Transverse colon (tissue), 4 donors: ENCODE measurements around the gene TRPM3. TPM values are rescaled to one million over a fixed set of nuclear protein-coding genes. Genes with fewer than 3 reads are reported as not detected.

Experiments
- DNase-seq: peaks from one replicate; pipeline ENCODE4 v3.0.0-alpha.2; 2019
- H3K27ac ChIP-seq, 4 donors: fragments of 200-600 bp; sonication (generic); 2 replicates each; pipeline ENCODE4 v1.5.1; 2016 to 2018; ENCODE audit warnings: inconsistent platforms in 4 of 4
- H3K27me3 ChIP-seq: fragments of 200-600 bp; sonication (generic); 2 replicates; pipeline ENCODE4 v1.5.1; 2017; ENCODE audit warnings: inconsistent platforms
- H3K36me3 ChIP-seq, 4 donors: fragments of 200-600 bp; sonication (generic); 2 replicates each; pipeline ENCODE4 v1.5.1; 2017 to 2019; ENCODE audit warnings: inconsistent platforms in 4 of 4
- H3K4me1 ChIP-seq, 4 donors: fragments of 200-600 bp; sonication (generic); 2 replicates each; pipeline ENCODE4 v1.5.1; 2017 to 2020; ENCODE audit warnings: inconsistent platforms in 4 of 4
- H3K4me3 ChIP-seq, 4 donors: fragments of 200-600 bp; sonication (generic); 1 replicate in 1 of 4; 2 replicates in 3 of 4; pipeline versions ENCODE4 v1.5.1 to v1.6.1; 2017 to 2019; ENCODE audit warnings: inconsistent platforms in 4 of 4
- H3K9me3 ChIP-seq, 2 donors: fragments of 200-600 bp; sonication (generic); 2 replicates each; pipeline ENCODE4 v1.5.1; 2017 to 2019; ENCODE audit warnings: inconsistent platforms in 2 of 2
- EP300 ChIP-seq: sonication (generic); formaldehyde crosslinking; IDR thresholded peaks from one replicate; pipeline ENCODE4 v1.6.1; 2017; ENCODE audit warnings: antibody characterized with exemption, low read depth
- POLR2A ChIP-seq: fragments of 450-650 bp; IDR thresholded peaks from one replicate; pipeline ENCODE4 v1.6.1; 2016; ENCODE audit warnings: antibody characterized with exemption, mild to moderate bottlenecking, moderate library complexity
- POLR2AphosphoS5 ChIP-seq, 3 donors: sonication (generic); formaldehyde crosslinking; IDR thresholded peaks; one replicate each; pipeline ENCODE4 v1.6.1; 2016; ENCODE audit warnings: antibody characterized with exemption in 3 of 3
- WGBS, 2 donors: methylation state at CpG; one replicate each; pipeline ENCODE4 v1.1.5; 2018; ENCODE audit warnings: low coverage in 1 of 2; 5-methylcytosine and 5-hydroxymethylcytosine counted together
- in situ Hi-C, 4 donors: fragments of 200-750 bp; cut with MboI; loops; one replicate each; pipeline versions ENCODE4 v1.15.0 to v1.15.1; 2017; ENCODE audit warnings: low sequenced_read_pairs in 3 of 4, low pct_ligation_motif_present in 1 of 4, low pct_unique_long_range_greater_than_20kb in 1 of 4
- intact Hi-C: fragments of 100-400 bp; cut with DNase I; formaldehyde crosslinking; loops from one replicate; pipeline ENCODE4 v1.15.1; 2023; ENCODE audit warnings: low total_unique reads
- total RNA-seq, 4 donors: library from RNA; depleted of rRNA; stranded (reverse); fragments of >200 nt; gene quantifications; one replicate each; pipeline ENCODE4 v1.1.0, GENCODE V29; 2016
- TF ChIP-seq, protein P1 (sequence below), 5 experiments: fragments of 200-600 bp in 3 of 5; fragments of 450-650 bp in 2 of 5; sonication (generic) in 3 of 5; IDR thresholded peaks; 1 replicate in 2 of 5; 2 replicates in 3 of 5; pipeline ENCODE4 v1.5.1; 2016 to 2017; ENCODE audit warnings: antibody characterized with exemption in 5 of 5, inconsistent platforms in 3 of 5, mild to moderate bottlenecking in 2 of 5, moderate library complexity in 1 of 5

Gene TRPM3
- total RNA-seq, 4 donors from 2014 or later = 0.16 to 1.2 (median 0.32) TPM

DNA sequence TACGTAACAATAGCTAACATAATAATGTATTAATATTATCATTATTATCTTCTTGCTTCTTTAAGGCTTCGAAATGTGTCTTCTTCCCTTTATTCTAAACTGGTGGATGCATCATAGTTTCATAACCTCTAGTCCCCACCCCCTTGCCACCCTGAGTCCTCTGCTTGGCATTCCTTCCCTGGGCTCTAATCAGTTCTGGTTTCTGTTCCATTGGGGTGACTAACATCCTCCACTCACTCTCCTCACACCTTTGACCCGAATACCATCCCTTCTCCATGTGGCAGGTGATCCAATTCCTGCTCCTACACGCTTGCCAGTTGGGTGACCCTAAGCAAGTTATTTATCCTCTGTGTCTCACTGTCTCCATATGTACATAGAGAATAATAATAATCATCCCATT, 286.1 kb downstream of the TRPM3 start:
- 72 to 77% methylated on average over 4 of the region's 4 CpGs for WGBS, 2 donors
- Histone ChIP-seq H3K27ac (no peak overlapping the region), H3K27me3 (no peaks in the 10 kb centered on the region), H3K9me3 (no peaks in the 10 kb centered on the region), H3K36me3 (no peaks in the 10 kb centered on the region), H3K4me3 (no peak overlapping the region), H3K4me1 (no peaks in the 10 kb centered on the region)
- TF ChIP-seq EP300 (no peak), POLR2A (no peak), POLR2AphosphoS5 (IDR thresholded peaks at IDR 0.05) (no peak)
- TF ChIP-seq, protein P1, sequence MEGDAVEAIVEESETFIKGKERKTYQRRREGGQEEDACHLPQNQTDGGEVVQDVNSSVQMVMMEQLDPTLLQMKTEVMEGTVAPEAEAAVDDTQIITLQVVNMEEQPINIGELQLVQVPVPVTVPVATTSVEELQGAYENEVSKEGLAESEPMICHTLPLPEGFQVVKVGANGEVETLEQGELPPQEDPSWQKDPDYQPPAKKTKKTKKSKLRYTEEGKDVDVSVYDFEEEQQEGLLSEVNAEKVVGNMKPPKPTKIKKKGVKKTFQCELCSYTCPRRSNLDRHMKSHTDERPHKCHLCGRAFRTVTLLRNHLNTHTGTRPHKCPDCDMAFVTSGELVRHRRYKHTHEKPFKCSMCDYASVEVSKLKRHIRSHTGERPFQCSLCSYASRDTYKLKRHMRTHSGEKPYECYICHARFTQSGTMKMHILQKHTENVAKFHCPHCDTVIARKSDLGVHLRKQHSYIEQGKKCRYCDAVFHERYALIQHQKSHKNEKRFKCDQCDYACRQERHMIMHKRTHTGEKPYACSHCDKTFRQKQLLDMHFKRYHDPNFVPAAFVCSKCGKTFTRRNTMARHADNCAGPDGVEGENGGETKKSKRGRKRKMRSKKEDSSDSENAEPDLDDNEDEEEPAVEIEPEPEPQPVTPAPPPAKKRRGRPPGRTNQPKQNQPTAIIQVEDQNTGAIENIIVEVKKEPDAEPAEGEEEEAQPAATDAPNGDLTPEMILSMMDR (IDR thresholded peaks at IDR 0.05) = no peak
- DNase-seq = no peak
- intact Hi-C loops = no loop called here
- in situ Hi-C loops = no loop called here

DNA sequence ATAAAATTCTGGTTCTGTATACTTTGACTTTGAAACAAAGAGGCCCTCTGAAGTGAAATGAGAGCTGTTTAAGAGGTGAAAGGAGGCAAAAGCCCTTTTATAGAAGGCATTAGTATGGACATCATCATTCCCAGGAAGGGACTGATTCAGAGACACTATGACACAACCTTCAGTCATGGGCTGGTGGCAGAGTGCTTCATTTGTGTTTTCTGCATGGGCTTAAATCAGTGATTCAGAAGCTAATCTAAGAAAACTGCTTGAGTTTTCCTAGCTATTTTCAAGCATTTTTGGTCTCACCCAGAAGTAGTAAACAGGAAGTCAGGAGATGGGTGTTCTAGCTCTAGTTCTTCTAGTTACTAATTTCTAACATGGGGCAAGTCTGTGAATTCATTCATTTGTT, 288.9 kb downstream of the TRPM3 start:
- Histone ChIP-seq H3K36me3 (no peaks in the 10 kb centered on the region), H3K27me3 (no peaks in the 10 kb centered on the region), H3K27ac (no peak overlapping the region), H3K9me3 (no peaks in the 10 kb centered on the region), H3K4me3 (no peak overlapping the region), H3K4me1 (no peaks in the 10 kb centered on the region)
- in situ Hi-C loops (no loop called here), intact Hi-C loops (no loop called here)
- no peak for DNase-seq
- TF ChIP-seq EP300 (no peak), POLR2A (no peak)
- TF ChIP-seq, protein P1 (IDR thresholded peaks at IDR 0.05) = no peak

DNA sequence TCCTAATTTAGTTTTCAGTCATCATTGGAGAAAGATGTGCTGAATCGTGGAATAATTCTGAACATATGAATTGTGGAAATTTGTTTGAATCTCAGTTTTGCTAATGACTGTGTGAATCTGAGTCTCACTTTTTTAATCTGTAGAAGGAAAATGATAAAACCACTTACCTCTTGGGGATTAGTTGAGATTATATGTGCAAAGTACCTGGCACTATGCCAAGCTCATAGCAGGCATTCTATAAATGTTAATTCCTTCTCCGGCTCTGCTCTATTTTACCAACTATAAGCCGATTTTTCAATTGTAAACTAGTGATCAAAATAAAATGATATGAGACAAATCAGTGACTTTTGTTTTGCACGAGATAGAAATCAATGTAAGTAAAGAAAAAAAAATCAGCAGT, 290.8 kb downstream of the TRPM3 start:
- in situ Hi-C loops = no loop called here
- Histone ChIP-seq H3K4me1 (no peaks in the 10 kb centered on the region), H3K27me3 (no peaks in the 10 kb centered on the region), H3K9me3 (no peaks in the 10 kb centered on the region), H3K36me3 (no peaks in the 10 kb centered on the region), H3K27ac (no peak overlapping the region), H3K4me3 (no peak overlapping the region)
- 59 to 65% methylated on average over 4 of the region's 4 CpGs for WGBS, 2 donors
- DNase-seq = no peak
- intact Hi-C loops = no loop called here
- TF ChIP-seq POLR2A (no peak), POLR2AphosphoS5 (IDR thresholded peaks at IDR 0.05) (no peak), EP300 (no peak)
- TF ChIP-seq, protein P1 (IDR thresholded peaks at IDR 0.05) = no peak

DNA sequence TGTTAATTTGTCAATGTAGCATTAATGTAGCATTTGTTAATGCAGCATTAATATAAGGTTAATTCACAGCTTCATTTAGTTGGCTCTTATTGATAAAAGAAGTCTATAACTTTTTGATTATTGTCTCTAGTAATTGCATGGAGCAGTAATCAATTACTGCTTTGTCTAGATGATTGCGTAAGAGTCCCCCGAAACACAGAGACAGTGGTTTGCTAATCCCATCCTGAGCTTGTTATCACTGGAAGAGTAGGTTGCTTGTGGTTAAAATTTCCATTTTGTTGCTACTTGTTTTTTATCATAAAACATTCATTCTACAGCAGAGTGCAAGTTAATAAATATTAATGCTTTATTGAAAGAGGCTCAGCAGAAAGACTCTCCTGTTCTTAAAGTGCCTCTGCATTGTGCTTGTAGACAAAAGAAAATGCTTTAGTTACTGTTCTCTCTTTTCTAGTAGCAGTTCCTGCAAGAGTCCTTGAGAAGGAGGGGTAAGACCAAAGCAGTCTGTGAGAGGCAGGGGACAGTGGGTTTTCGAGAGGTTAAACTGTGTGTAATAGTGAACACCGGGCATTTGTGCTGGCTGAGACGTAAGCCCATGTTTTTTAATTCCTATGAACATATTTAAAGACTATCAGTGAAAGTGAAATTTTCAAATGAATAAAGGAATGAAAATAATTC, 291.7 kb downstream of the TRPM3 start:
- Histone ChIP-seq H3K4me1 (no peaks in the 10 kb centered on the region), H3K27ac (no peak overlapping the region), H3K4me3 (no peak overlapping the region), H3K9me3 (no peaks in the 10 kb centered on the region), H3K36me3 (no peaks in the 10 kb centered on the region), H3K27me3 (no peaks in the 10 kb centered on the region)
- intact Hi-C loops = no loop called here
- in situ Hi-C loops = no loop called here
- no peak for DNase-seq
- 75 to 86% methylated on average over 5 of the region's 5 CpGs for WGBS, 2 donors
- no peak for TF ChIP-seq POLR2AphosphoS5 (IDR thresholded peaks at IDR 0.05)
- TF ChIP-seq EP300 = no peak
- TF ChIP-seq POLR2A = no peak
- TF ChIP-seq, protein P1 (IDR thresholded peaks at IDR 0.05) = no peak
